HCT116 (cell line): ENCODE measurements around the gene HDDC3. TPM values are rescaled to one million over a fixed set of nuclear protein-coding genes. Genes with fewer than 3 reads are reported as not detected.

Experiments used
- ATAC-seq: fragments of 200-7000 bp; cut with Tn5 transposase; 2 replicates; pipeline ENCODE4 v1.9.1; 2020; ENCODE audit warnings: mild to moderate bottlenecking, moderate library complexity
- BruUV-seq: library from RNA; stranded (reverse); fragments of 400-500 nt; replicated peaks from 2 replicates; lab custom pipeline; 2021; lab: Mats Ljungman, UMichigan
- CTCF ChIA-PET: fragments of 300-600 bp; sonication (Branson Sonifier 250); formaldehyde crosslinking; loops from one replicate; lab custom pipeline; 2021; ENCODE audit warnings: antibody characterized with exemption; lab: Charles Lee
- POLR2A ChIA-PET: fragments of 300-600, 350-600 bp; sonication (Branson Sonifier 250); formaldehyde crosslinking; loops from one replicate; lab custom pipeline; 2021; ENCODE audit warnings: antibody characterized with exemption; lab: Charles Lee
- RAD21 ChIA-PET, 2 experiments: fragments of 300-600 bp; sonication (Branson Sonifier 250); formaldehyde crosslinking; loops; one replicate each; lab custom pipeline; 2023; ENCODE audit warnings: low total read pairs in 2 of 2; ENCODE audit not compliant: uncharacterized antibody in 2 of 2, unreplicated experiment in 2 of 2, low non-redundant PET in 1 of 2; lab: Charles Lee
- DNase-seq: peaks from one replicate; pipeline ENCODE4 v3.0.0-alpha.2; 2010; ENCODE audit warnings: low read depth, low spot score
- H2AFZ ChIP-seq: fragments of 200-600 bp; shearing (Covaris generic), sonication (generic); 2 replicates; pipeline ENCODE4 v1.6.1; 2017; ENCODE audit warnings: low read depth, mixed run types, mixed read lengths, antibody characterized with exemption, low read length; ENCODE audit not compliant: poor library complexity, severe bottlenecking
- H3K27ac ChIP-seq: 2 replicates; pipeline ENCODE4 v1.5.1; 2012; ENCODE audit warnings: low read depth, low read length
- H3K27me3 ChIP-seq: fragments of 200-600 bp; sonication (generic); 2 replicates; pipeline ENCODE4 v1.6.1; 2016; ENCODE audit warnings: mixed run types, low read length, mixed read lengths; ENCODE audit not compliant: insufficient read depth
- H3K36me3 ChIP-seq, 2 experiments: fragments of 200-500 bp in 1 of 2; fragments of 200-600 bp in 1 of 2; sonication (Bioruptor generic) in 1 of 2; sonication (generic) in 1 of 2; 2 replicates each; pipeline versions ENCODE4 v1.5.1 to v1.6.1; 2014 to 2016; ENCODE audit warnings: low read length in 2 of 2, inconsistent platforms in 1 of 2, mixed read lengths in 1 of 2, mixed run types in 1 of 2; ENCODE audit not compliant: insufficient read depth in 2 of 2, control insufficient read depth in 1 of 2
- H3K4me1 ChIP-seq, 2 experiments: fragments of 200-600 bp in 1 of 2; sonication (generic) in 1 of 2; 2 replicates each; pipeline versions ENCODE4 v1.5.1 to v1.6.1; 2012 to 2017; ENCODE audit warnings: low read length in 2 of 2, inconsistent platforms in 1 of 2, mild to moderate bottlenecking in 1 of 2, mixed read lengths in 1 of 2, mixed run types in 1 of 2, moderate library complexity in 1 of 2; ENCODE audit not compliant: insufficient read depth in 2 of 2, control insufficient read depth in 1 of 2
- H3K4me2 ChIP-seq: fragments of 200-600 bp; sonication (generic); 2 replicates; pipeline ENCODE4 v1.6.1; 2017; ENCODE audit warnings: mixed run types, low read length, mixed read lengths
- H3K4me3 ChIP-seq, 2 experiments: fragments of 200-600 bp in 1 of 2; sonication (generic) in 1 of 2; replicated peaks in 1 of 2; 2 replicates each; pipeline ENCODE4 v1.5.1; 2011 to 2016; ENCODE audit warnings: low read length in 2 of 2, control low read depth in 1 of 2, low read depth in 1 of 2, mild to moderate bottlenecking in 1 of 2, mixed read lengths in 1 of 2, mixed run types in 1 of 2
- H3K79me2 ChIP-seq: fragments of 200-600 bp; sonication (generic); 2 replicates; pipeline ENCODE4 v1.6.1; 2017; ENCODE audit warnings: mild to moderate bottlenecking, mixed run types, low read length, moderate library complexity, mixed read lengths; ENCODE audit not compliant: insufficient read depth
- H3K9ac ChIP-seq: fragments of 200-600 bp; sonication (generic); 2 replicates; pipeline ENCODE4 v1.6.1; 2016; ENCODE audit warnings: low read length, mixed read lengths
- H3K9me2 ChIP-seq: fragments of 200-600 bp; sonication (generic), shearing (Covaris generic); 2 replicates; pipeline ENCODE4 v1.6.1; 2017; ENCODE audit warnings: mixed run types, mild to moderate bottlenecking, moderate library complexity; ENCODE audit not compliant: insufficient read depth
- H3K9me3 ChIP-seq, 2 experiments: fragments of 200-500 bp in 1 of 2; fragments of 200-600 bp in 1 of 2; sonication (Bioruptor generic) in 1 of 2; sonication (generic) in 1 of 2; 2 replicates each; pipeline ENCODE4 v1.6.1; 2014 to 2017; ENCODE audit warnings: low read length in 2 of 2, mixed read lengths in 2 of 2, inconsistent platforms in 1 of 2, low read depth in 1 of 2, mild to moderate bottlenecking in 1 of 2, mixed run types in 1 of 2, moderate library complexity in 1 of 2; ENCODE audit not compliant: control insufficient read depth in 1 of 2, insufficient read depth in 1 of 2
- H4K20me1 ChIP-seq: fragments of 200-600 bp; sonication (generic), shearing (Covaris generic); 2 replicates; pipeline ENCODE4 v1.6.1; 2017; ENCODE audit warnings: mixed run types, mild to moderate bottlenecking, moderate library complexity; ENCODE audit not compliant: insufficient read depth
- ATF3 ChIP-seq: IDR thresholded peaks from 2 replicates; pipeline ENCODE4 v1.6.1; 2012
- CEBPB ChIP-seq: IDR thresholded peaks from 2 replicates; pipeline ENCODE4 v1.6.1; 2012; ENCODE audit warnings: low read depth
- CTCF ChIP-seq, 3 experiments: fragments of 200-600 bp in 1 of 3; sonication (generic) in 1 of 3; IDR thresholded peaks in 2 of 3; conservative IDR thresholded peaks in 1 of 3; 2 replicates each; pipeline ENCODE4 v1.5.1; 2012 to 2017; ENCODE audit warnings: low read depth in 2 of 3, low read length in 2 of 3, antibody characterized with exemption in 1 of 3, borderline replicate concordance in 1 of 3, control low read depth in 1 of 3, mild to moderate bottlenecking in 1 of 3, mixed read lengths in 1 of 3, mixed run types in 1 of 3, moderate library complexity in 1 of 3; ENCODE audit not compliant: insufficient read depth in 1 of 3
- EGR1 ChIP-seq: IDR thresholded peaks from 2 replicates; pipeline ENCODE4 v1.6.1; 2012; ENCODE audit warnings: low read depth
- EZH2 ChIP-seq: fragments of 200-600 bp; sonication (generic); IDR thresholded peaks from 2 replicates; pipeline ENCODE4 v1.6.1; 2017; ENCODE audit warnings: antibody characterized with exemption, mixed run types
- FOSL1 ChIP-seq: IDR thresholded peaks from 2 replicates; pipeline ENCODE4 v1.6.1; 2012; ENCODE audit warnings: low read depth
- JUND ChIP-seq: IDR thresholded peaks from 2 replicates; pipeline ENCODE4 v1.6.1; 2012
- MAX ChIP-seq: IDR thresholded peaks from 2 replicates; pipeline ENCODE4 v1.6.1; 2012
- REST ChIP-seq: IDR thresholded peaks from 2 replicates; pipeline ENCODE4 v1.6.1; 2012; ENCODE audit warnings: low read depth
- SIN3A ChIP-seq: IDR thresholded peaks from 2 replicates; pipeline ENCODE4 v1.6.1; 2012; ENCODE audit warnings: low read depth
- SP1 ChIP-seq: IDR thresholded peaks from 2 replicates; pipeline ENCODE4 v1.6.1; 2012; ENCODE audit warnings: low read depth
- TCF7L2 ChIP-seq: IDR thresholded peaks from 2 replicates; pipeline ENCODE4 v1.7.0; 2011; ENCODE audit warnings: borderline replicate concordance, inconsistent platforms; ENCODE audit not compliant: insufficient read depth, insufficient read length; ENCODE audit errors: extremely low read depth
- YY1 ChIP-seq: IDR thresholded peaks from 2 replicates; pipeline ENCODE4 v1.6.1; 2011; ENCODE audit warnings: low read length, low read depth, moderate library complexity, mild to moderate bottlenecking; ENCODE audit not compliant: insufficient replicate concordance; ENCODE audit errors: extremely low read depth
- ZBTB33 ChIP-seq: IDR thresholded peaks from 2 replicates; pipeline ENCODE4 v1.6.1; 2011; ENCODE audit warnings: mild to moderate bottlenecking, low read length, moderate library complexity; ENCODE audit not compliant: insufficient replicate concordance; ENCODE audit errors: extremely low read depth
- ZFX ChIP-seq: fragments of 450-650 bp; IDR thresholded peaks from 2 replicates; pipeline ENCODE4 v1.6.1; 2017
- intact Hi-C: fragments of 100-400 bp; cut with micrococcal nuclease; formaldehyde crosslinking; loops from 2 replicates; pipeline ENCODE4 v1.10.0; 2022
- total RNA-seq: library from RNA; stranded (reverse); gene quantifications from one replicate; pipeline ENCODE4 v1.2.1, GENCODE V29; 2021; ENCODE audit not compliant: unreplicated experiment

The HDDC3 gene
- total RNA-seq, 1 experiment from 2014 or later = 20.4 TPM

GRCh38 chr15:90972133-90972532, 39.8 kb upstream of the HDDC3 start (continued):
- TF ChIP-seq JUND = no peak
- TF ChIP-seq ZFX = no peak
- no peak for TF ChIP-seq SP1
- no peak for TF ChIP-seq SIN3A
- TF ChIP-seq ZBTB33 = no peak
- TF ChIP-seq, all 23 proteins: peak for 0

- Histone ChIP-seq H3K4me2 (no peak overlapping the region), H3K36me3 (peaks cover 56 to 60% of the 10 kb centered on the region in 2 experiments; a peak in 3 of 4 replicates), H3K27me3 (no peaks in the 10 kb centered on the region), H3K9ac (no peak overlapping the region), H3K4me1 (no peaks in the 10 kb centered on the region), H2AFZ (no peak overlapping the region), H3K27ac (no peak overlapping the region), H3K9me2 (no peaks in the 10 kb centered on the region), H3K79me2 (peaks cover 4% of the 10 kb centered on the region; the same call in 1 of the 2 replicates), H3K4me3 (no peak overlapping the region), H3K9me3 (no peaks in the 10 kb centered on the region), H4K20me1 (no peaks in the 10 kb centered on the region)
- DNase-seq (no peak), ATAC-seq (no peak)
- POLR2A ChIA-PET = no interaction called here
- RAD21 ChIA-PET = no interaction called here
- CTCF ChIA-PET = no interaction called here
- BruUV-seq = no TSS peak
- TF ChIP-seq YY1 (no peak), EGR1 (no peak), CEBPB (no peak), EZH2 (no peak), ATF3 (no peak), REST (no peak), FOSL1 (no peak), SP1 (no peak), CTCF (IDR thresholded peaks at IDR 0.05 in 2 of 3, conservative IDR thresholded peaks at IDR 0.05 in 1 of 3; ENCODE audit: borderline replicate concordance in 1 of 3, insufficient read depth in 1 of 3, low read depth in 2 of 3, low read length in 2 of 3) (no peak), MAX (no peak), SIN3A (no peak), TCF7L2 (no peak)
- intact Hi-C loops = no loop called here
Measured at GRCh38 chr15:90970274-90970673, 37.9 kb upstream of the HDDC3 start.
